Cardiac septum (tissue), 1 donor: ENCODE data around the gene ATF7IP2. TPM values are rescaled to one million over a fixed set of nuclear protein-coding genes. Genes with fewer than 3 reads are reported as not detected.
"Not testable (repeated sequence)": the region's sequence is repeated elsewhere in the genome, so short reads cannot be mapped to it uniquely, and the experiment has no call there.

Experiments
- DNase-seq: peaks from one replicate; pipeline ENCODE4 v3.0.0-alpha.2; 2020; ENCODE audit warnings: low spot score
- intact Hi-C: fragments of 100-400 bp; cut with DNase I; formaldehyde crosslinking; loops from one replicate; pipeline ENCODE4 v1.14.0; 2022
- total RNA-seq: library from RNA; stranded (reverse); fragmentation: NEBNext Ultra II Directional; extraction: Animal tissue kit (Norgen Biotek cat#: 25700); gene quantifications from one replicate; pipeline ENCODE4 v1.2.1, GENCODE V29; 2021
- donor health status: DM: no; HTN: no; CAD: no.

ATF7IP2 gene
- total RNA-seq, 1 donor from 2014 or later: 42.3 TPM

DNA sequence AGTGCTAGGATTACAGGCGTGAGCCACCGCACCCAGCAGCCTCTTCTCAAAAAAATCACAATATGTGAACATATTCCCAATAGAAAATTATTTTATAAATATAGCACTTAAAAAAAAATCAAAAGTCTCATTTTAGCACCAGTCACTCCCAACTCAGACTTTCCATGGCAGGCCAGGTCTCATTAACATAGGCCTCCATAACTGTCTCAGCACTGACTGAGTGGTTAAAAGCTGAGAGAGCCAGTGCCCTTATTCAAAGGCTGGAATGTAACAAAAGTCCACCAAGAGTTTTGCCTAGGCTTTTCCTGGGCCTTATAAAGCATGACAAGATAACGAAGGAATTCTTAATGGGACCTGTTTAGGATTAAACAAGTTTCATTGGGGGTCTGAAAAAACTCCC lies 114.7 kb downstream of the ATF7IP2 start:
- intact Hi-C loops: no loop called here
- DNase-seq: no peak

GRCh38 chr16:10501016-10501607 lies 115.3 kb downstream of the ATF7IP2 start:
- intact Hi-C loops: no loop called here
- DNase-seq: no peak

DNA sequence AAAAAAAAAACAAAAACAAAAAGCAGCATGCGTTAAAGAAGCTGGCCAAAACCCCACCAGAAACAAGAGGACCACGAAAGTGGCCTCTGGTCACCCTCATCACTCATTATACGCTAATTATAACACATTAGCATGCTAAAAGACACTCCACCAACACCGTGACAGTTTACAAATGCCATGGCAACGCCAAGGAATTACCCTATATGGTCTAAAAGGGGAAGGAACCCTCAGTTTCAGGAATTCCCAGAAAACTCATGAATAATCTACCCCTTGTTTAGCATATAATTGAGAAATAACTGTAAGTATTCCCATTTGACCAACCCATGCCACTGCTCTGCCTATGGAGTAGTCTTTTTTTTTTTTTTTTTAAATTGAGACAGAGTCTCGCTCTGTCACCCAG lies 116.9 kb downstream of the ATF7IP2 start:
- intact Hi-C loops: no loop called here
- no peak for DNase-seq

DNA sequence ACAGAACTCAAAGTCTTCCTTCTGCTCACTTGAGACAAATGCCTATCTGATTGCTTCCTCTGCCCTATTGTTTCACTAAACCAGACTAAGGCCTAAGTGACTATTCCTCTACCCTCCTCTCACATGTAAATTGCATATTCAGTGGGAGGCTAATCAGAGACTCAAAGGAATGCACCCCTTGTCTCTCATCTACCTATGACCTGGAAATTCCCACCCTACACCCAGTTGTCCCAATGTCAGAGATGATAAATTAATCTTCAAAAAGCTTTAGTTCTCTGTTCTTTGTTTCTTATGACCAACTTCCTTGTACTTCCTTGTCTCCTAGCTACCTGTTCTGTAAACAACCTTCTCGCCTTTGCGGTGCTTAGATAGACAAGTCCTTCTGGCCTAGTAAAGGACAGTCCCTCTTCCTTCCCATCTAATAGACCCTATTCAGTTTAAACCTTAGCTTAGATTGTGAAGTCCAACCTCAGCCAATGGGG lies 118.6 kb downstream of the ATF7IP2 start:
- intact Hi-C loops: no loop called here
- no peak for DNase-seq

DNA sequence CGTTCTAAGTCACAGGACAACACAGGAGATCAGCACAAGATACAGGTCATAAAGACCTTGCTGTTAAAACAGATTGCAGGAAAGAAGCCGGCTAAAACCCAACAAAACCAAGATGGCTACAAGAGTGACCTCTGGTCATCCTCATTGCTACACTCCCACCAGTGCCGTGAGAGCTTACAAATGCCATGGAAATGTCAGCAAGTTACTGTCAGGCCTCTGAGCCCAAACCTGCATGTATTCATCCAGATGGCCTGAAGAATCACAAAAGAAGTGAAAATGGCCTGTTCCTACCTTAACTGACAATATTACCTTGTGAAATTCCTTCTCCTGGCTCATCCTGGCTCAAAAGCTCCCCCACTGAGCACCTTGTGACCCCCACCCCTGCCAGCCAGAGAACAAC lies 119.4 kb downstream of the ATF7IP2 start:
- intact Hi-C loops, DNase-seq: not testable (repeated sequence)

DNA sequence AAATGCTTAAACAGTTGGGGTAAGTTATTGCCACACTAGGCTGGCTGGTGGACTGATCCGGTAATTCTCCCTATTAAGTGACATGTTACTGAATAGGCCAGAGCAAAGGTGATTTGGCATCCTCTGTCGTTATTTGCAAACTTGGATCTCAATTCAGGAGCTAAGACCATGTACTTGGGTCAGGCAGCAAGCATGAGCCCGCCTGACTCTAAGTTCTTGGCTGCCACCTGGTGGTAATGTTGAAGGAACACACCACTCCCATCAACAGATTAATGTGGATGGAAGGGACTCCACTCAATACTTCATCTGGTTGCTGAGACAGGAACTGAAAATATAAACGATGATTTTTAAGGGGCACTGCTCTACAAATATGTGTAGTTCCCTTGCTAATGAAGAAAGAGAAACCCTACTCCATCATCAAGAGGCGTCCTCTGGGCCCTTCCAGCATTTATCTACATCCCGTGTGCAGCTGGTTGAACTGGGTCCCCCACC lies 123.7 kb downstream of the ATF7IP2 start:
- intact Hi-C loops: loop anchor here (2.0 kb wide), 2 partner anchors 195 to 253 kb away; no protein-coding TSS in a partner anchor
- DNase-seq: no peak

GRCh38 chr16:10510279-10510678 lies 124.4 kb downstream of the ATF7IP2 start:
- no peak for DNase-seq
- intact Hi-C loops: no loop called here

DNA sequence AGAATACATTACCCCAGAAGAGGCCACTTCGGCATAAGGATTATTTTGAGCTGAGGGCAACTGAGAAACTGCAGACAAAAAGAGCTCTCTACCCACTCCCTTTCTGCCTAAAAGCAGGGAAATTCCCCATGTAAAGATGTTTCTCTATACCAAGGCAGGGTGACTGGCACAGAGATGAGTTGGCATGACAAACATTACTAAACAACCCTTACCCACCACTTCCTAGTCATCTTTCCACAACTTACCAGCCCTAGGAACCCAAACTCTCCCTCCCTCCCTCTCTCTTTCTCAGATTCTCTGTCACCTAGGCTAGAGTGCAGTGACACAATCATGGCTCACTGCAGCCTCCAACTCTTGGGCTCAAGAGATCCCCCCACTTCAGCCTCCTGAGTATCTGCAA lies 126.0 kb downstream of the ATF7IP2 start:
- DNase-seq: no peak
- intact Hi-C loops: no loop called here

GRCh38 chr16:10514369-10515055 lies 128.7 kb downstream of the ATF7IP2 start:
- intact Hi-C loops: loop anchor here (2.0 kb wide), 1 partner anchor 222 kb away; no protein-coding TSS in a partner anchor
- no peak for DNase-seq

- intact Hi-C loops: no loop called here
- DNase-seq: no peak
These were observed 132.0 kb downstream of the ATF7IP2 start for GRCh38 chr16:10517868-10518267.

- no peak for DNase-seq
- intact Hi-C loops: no loop called here
These were observed 132.7 kb downstream of the ATF7IP2 start for GRCh38 chr16:10518479-10519041.

DNA sequence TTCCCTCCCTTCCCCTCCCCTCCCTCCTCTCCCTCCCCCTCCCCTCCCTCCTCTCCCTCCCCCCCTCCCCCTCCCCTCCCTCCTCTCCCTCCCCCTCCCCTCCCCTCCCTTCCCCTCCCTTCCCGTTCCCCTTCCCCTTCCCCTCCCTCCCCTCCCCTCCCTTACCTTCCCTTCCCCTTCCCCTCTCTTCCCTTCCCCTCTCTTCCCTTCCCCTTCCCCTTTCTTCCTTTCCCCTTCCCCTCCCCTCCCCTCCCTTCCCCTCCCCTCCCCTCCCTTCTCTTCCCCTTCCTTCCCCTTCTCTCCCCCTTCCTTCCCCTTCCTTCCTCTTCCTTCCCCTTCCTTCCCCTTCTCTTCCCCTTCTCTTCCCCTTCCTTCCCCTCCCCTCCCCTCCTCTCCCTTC lies 133.4 kb downstream of the ATF7IP2 start:
- intact Hi-C loops: no loop called here
- no peak for DNase-seq

- peak; percentile 35 for DNase-seq
- intact Hi-C loops: loop anchor here (5.0 to 10.0 kb wide), 4 partner anchors 37 to 397 kb away; no protein-coding TSS in a partner anchor
These were observed 134.3 kb downstream of the ATF7IP2 start for GRCh38 chr16:10519929-10520868.

DNA sequence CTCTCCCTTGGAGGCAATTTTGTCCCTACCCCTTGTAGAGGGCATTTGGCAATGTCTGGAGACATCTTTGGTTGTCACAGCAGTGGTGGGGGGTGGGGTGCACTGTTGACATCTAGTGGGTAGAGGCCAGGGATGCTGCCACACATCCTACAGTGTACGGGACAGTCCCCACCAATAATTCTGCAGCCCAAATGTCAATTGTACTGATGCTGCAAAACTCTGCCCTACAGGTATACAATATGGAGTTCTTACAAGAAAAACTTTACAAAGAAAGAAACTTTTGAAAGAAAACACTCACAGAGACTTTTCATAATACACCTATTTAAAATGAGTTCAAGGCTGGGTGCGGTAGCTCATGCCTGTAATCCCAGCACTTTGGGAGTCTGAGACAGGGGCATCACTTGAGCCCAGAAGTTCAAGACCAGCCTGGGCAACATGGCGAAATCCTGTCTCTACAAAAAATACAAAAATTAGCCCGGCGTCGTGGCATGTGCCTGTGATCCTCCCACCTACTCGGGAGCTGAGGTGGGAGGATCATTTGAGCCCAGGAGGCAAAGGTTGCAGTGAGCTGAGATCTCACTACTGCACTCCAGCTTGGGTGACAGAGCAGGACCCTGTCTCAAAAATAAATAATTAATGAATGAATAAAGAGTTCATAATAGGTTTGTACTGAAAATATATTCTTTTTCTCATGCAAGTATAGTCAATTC lies 135.2 kb downstream of the ATF7IP2 start:
- no peak for DNase-seq
- intact Hi-C loops: loop anchor here (5.0 to 10.0 kb wide), 4 partner anchors 36 to 396 kb away; no protein-coding TSS in a partner anchor

DNA sequence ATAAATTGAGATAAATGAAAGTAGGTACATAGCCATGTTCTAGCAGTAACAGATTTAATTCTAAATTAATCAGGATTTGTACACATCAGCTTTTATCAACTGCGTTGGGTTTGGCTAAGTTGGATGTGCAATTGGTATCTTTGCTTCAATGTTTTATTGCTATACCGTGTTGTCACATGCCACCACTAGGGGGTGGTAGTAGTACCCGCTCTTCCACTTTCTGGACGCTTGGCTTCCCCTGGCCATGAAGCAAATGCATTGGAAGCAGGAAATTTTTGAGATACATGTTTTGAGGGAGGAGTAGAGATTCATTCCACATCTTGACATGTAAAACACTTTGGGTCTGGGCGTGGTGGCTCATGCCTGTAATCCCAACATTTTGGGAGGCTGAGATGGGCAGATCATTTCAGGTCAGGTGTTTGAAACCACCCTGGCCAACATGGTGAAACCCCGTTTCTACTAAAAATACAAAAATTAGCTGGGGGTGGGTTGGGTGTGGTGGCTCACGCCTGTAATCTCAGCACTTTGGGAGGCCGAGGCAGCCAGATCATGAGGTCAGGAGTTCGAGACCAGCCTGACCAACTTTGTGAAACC lies 135.9 kb downstream of the ATF7IP2 start:
- intact Hi-C loops: loop anchor here (5.0 to 10.0 kb wide), 4 partner anchors 36 to 396 kb away; no protein-coding TSS in a partner anchor
- DNase-seq: no peak

DNA sequence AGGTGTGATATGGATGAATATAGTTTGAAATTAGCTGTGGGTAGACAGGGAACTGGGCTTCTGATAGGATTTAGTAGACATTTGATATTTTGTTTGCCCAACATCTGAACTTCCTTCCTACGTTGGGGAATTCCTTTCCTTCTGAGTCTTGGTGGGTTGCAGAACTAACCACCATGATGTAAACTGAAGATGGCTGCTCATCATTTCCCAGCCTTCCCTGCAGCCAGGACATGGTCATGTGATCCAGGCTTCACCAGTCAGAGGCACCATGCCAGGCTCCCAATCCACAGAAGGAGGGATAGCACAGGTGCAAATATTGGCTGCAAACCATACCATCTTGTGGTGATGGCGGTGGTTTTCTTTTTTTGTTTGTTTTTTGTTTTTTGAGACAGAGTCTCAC lies 137.1 kb downstream of the ATF7IP2 start:
- DNase-seq: no peak
- intact Hi-C loops: loop anchor here (5.0 to 10.0 kb wide), 4 partner anchors 34 to 394 kb away; no protein-coding TSS in a partner anchor

- intact Hi-C loops: loop anchor here (10.0 kb wide), 1 partner anchor 299 kb away; no protein-coding TSS in a partner anchor
- no peak for DNase-seq
These were observed 139.5 kb downstream of the ATF7IP2 start for GRCh38 chr16:10525214-10525825.

DNA sequence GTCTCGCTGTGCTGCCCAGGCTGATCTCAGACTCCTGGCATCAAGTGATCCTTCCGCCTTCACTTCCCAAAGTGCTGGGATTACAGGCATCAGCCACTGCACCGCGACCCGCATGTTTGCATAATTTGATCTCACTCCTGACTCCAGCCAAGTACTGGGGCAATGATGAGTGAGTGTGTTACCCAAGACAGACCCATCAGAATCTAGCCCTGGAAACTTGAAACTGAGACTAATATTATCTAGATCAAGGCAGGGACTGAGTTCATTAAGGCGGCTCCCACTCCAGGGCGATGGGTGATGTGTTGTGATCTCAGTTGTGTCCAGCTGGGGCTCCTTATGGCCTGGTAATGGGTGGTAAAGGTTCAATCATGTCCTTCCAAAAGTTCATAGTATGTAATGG lies 141.1 kb downstream of the ATF7IP2 start:
- intact Hi-C loops: loop anchor here (10.0 kb wide), 1 partner anchor 298 kb away; no protein-coding TSS in a partner anchor
- DNase-seq: no peak
